Left ventricle myocardium inferior (tissue), 1 donor: ENCODE measurements around the gene IFRD2. TPM values are rescaled to one million over a fixed set of nuclear protein-coding genes. Genes with fewer than 3 reads are reported as not detected.
A peak's percentile ranks its signal among the peaks of the same experiment; 100 is the strongest.

Experiments
- DNase-seq: peaks from one replicate; pipeline ENCODE4 v3.0.0-alpha.2; 2020
- H3K27ac ChIP-seq: fragments of 200-600 bp; replicated peaks from 2 replicates; pipeline ENCODE4 v1.8.0; 2021
- H3K27me3 ChIP-seq: fragments of 200-600 bp; 2 replicates; pipeline ENCODE4 v1.8.0; 2021; ENCODE audit warnings: low read depth
- H3K36me3 ChIP-seq: fragments of 200-600 bp; 2 replicates; pipeline ENCODE4 v1.8.0; 2021
- H3K4me1 ChIP-seq: fragments of 200-600 bp; 2 replicates; pipeline ENCODE4 v1.8.0; 2021
- H3K4me3 ChIP-seq: fragments of 200-600 bp; 2 replicates; pipeline ENCODE4 v1.8.0; 2021; ENCODE audit warnings: mild to moderate bottlenecking, moderate library complexity
- H3K9me3 ChIP-seq: fragments of 200-600 bp; replicated peaks from 2 replicates; pipeline ENCODE4 v1.8.0; 2021
- intact Hi-C: fragments of 100-400 bp; cut with micrococcal nuclease; formaldehyde crosslinking; loops from one replicate; pipeline ENCODE4 v1.11.0; 2022
- total RNA-seq: library from RNA; stranded (reverse); fragmentation: NEBNext Ultra II Directional; extraction: Animal tissue kit (Norgen Biotek cat#: 25700); gene quantifications from one replicate; pipeline ENCODE4 v1.2.1, GENCODE V29; 2021
- TF ChIP-seq, protein P1 (sequence below): fragments of 200-600 bp; IDR thresholded peaks from 2 replicates; pipeline ENCODE4 v1.8.0; 2021; ENCODE audit warnings: antibody characterized with exemption, mild to moderate bottlenecking, borderline replicate concordance
- donor health status: DM: no; HTN: yes; CAD: no; lungs with severe emphysema.

IFRD2 gene
- total RNA-seq, 1 donor from 2014 or later = 54.9 TPM

GRCh38 chr3:50278880-50279224 lies 13.4 kb downstream of the IFRD2 start, which contains the start of gene LSMEM2:
Gene LSMEM2 (plus strand): TSS chr3:50279087. CDS start chr3:50279114, 27 bp downstream.
- H3K27ac ChIP-seq = peak within 1 kb of the TSS; percentile 89
- intact Hi-C loops = loop anchor here (10.0 kb wide), 1 partner anchor 84 kb away; the partner anchor contains the start of gene GNAT1
- H3K4me1 ChIP-seq = peaks cover 50% of the 10 kb centered on the region
- TF ChIP-seq, protein P1, sequence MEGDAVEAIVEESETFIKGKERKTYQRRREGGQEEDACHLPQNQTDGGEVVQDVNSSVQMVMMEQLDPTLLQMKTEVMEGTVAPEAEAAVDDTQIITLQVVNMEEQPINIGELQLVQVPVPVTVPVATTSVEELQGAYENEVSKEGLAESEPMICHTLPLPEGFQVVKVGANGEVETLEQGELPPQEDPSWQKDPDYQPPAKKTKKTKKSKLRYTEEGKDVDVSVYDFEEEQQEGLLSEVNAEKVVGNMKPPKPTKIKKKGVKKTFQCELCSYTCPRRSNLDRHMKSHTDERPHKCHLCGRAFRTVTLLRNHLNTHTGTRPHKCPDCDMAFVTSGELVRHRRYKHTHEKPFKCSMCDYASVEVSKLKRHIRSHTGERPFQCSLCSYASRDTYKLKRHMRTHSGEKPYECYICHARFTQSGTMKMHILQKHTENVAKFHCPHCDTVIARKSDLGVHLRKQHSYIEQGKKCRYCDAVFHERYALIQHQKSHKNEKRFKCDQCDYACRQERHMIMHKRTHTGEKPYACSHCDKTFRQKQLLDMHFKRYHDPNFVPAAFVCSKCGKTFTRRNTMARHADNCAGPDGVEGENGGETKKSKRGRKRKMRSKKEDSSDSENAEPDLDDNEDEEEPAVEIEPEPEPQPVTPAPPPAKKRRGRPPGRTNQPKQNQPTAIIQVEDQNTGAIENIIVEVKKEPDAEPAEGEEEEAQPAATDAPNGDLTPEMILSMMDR = no peak
- H3K4me3 ChIP-seq = peak within 1 kb of the TSS; percentile 62
- peaks cover 26% of the 10 kb centered on the region for H3K27me3 ChIP-seq
- H3K9me3 ChIP-seq = no peaks in the 10 kb centered on the region
- peak; percentile 66 for DNase-seq
- no peaks in the 10 kb centered on the region for H3K36me3 ChIP-seq

- intact Hi-C loops = loop anchor here (10.0 kb wide), 1 partner anchor 84 kb away; the partner anchor contains the start of gene GNAT1
- Histone ChIP-seq H3K4me1 (peaks cover 56% of the 10 kb centered on the region), H3K27ac (peak overlapping the region; percentile 89)
These were observed 13.9 kb downstream of the IFRD2 start for GRCh38 chr3:50278123-50278879.

DNA sequence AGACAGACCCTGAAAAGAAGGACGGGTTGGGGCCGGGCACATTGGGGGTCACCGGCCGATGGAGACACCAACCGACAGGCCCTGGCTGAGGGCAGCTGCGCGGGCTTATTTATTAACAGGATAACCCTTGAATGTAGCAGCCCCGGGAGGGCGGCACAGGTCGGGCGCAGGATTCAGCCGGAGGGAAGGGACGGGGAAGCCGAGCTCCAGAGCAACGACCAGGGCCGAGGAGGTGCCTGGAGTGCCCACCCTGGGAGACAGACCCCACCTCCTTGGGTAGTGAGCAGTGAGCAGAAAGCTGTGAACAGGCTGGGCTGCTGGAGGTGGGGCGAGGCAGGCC lies 15.5 kb downstream of the IFRD2 start:
- TF ChIP-seq, protein P1 = no peak
- Histone ChIP-seq H3K27ac (no peak overlapping the region), H3K4me3 (no peak overlapping the region), H3K36me3 (no peaks in the 10 kb centered on the region), H3K27me3 (peaks cover 31% of the 10 kb centered on the region), H3K9me3 (no peaks in the 10 kb centered on the region), H3K4me1 (peaks cover 65% of the 10 kb centered on the region)
- DNase-seq = no peak
- intact Hi-C loops = loop anchor here (10.0 kb wide), 1 partner anchor 82 kb away; the partner anchor contains the start of gene GNAT1

More at GRCh38 chr3:50278123-50278879, 13.9 kb downstream of the IFRD2 start:
- Histone ChIP-seq H3K9me3 (no peaks in the 10 kb centered on the region), H3K27me3 (peaks cover 31% of the 10 kb centered on the region), H3K36me3 (no peaks in the 10 kb centered on the region), H3K4me3 (no peak overlapping the region)
- DNase-seq = no peak
- TF ChIP-seq, protein P1 = no peak

GRCh38 chr3:50275996-50276761 lies 16.1 kb downstream of the IFRD2 start:
- Histone ChIP-seq H3K27me3 (peaks cover 31% of the 10 kb centered on the region), H3K9me3 (no peaks in the 10 kb centered on the region), H3K4me1 (peaks cover 65% of the 10 kb centered on the region), H3K4me3 (no peak overlapping the region), H3K27ac (no peak overlapping the region), H3K36me3 (no peaks in the 10 kb centered on the region)
- intact Hi-C loops = loop anchor here (10.0 kb wide), 1 partner anchor 81 kb away; the partner anchor contains the start of gene GNAT1
- DNase-seq = no peak
- TF ChIP-seq, protein P1 = no peak

DNA sequence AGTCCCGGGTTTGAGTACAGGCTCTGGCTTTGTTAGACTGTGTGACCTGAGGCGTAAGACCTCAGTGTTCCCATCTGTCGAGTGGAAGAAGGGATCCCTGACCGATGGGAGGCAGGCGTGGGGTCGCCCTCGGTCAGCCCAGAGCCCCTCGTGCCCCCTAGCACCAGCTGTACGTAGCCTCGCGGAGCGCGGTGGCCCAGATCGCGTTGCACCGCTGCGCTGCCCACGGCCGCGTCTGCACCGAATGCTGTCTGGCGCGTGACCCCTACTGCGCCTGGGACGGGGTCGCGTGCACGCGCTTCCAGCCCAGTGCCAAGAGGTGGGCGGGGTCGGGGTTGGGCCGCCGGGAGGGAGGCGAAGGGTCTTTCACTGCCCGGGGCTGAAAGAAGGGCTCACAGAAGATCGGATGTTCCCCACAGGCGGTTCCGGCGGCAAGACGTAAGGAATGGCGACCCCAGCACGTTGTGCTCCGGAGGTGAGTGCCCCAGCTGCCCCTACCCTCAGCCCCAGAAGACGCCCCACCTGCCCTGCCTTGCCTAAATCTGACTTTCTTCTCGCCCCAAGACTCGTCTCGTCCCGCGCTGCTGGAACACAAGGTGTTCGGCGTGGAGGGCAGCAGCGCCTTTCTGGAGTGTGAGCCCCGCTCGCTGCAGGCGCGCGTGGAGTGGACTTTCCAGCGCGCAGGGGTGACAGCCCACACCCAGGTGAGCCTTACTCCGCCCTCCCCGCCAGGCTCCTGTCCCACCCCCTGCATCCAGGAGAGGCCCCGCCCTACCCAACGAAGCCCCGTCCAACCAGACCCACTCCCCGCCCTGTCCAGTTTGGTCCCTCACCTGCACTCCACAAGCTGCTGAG lies 16.9 kb downstream of the IFRD2 start:
- H3K9me3 ChIP-seq = no peaks in the 10 kb centered on the region
- H3K27ac ChIP-seq = no peak overlapping the region
- H3K4me1 ChIP-seq = peaks cover 59% of the 10 kb centered on the region
- no peaks in the 10 kb centered on the region for H3K36me3 ChIP-seq
- DNase-seq = no peak
- intact Hi-C loops = loop anchor here (10.0 kb wide), 1 partner anchor 81 kb away; the partner anchor contains the start of gene GNAT1
- peaks cover 31% of the 10 kb centered on the region for H3K27me3 ChIP-seq
- TF ChIP-seq, protein P1 = no peak
- no peak overlapping the region for H3K4me3 ChIP-seq
